Panc1 (cell line): ENCODE measurements around the gene TCF15.

ENCODE experiments used
- TCF7L2 ChIP-seq: IDR thresholded peaks from 2 replicates; pipeline ENCODE4 v1.6.1; 2011; ENCODE audit warnings: mild to moderate bottlenecking, low read depth, low read length, inconsistent platforms
- TF ChIP-seq, protein P1 (sequence below): fragments of 450-650 bp; IDR thresholded peaks from 2 replicates; pipeline ENCODE4 v1.5.1; 2017; ENCODE audit warnings: mild to moderate bottlenecking

DNA sequence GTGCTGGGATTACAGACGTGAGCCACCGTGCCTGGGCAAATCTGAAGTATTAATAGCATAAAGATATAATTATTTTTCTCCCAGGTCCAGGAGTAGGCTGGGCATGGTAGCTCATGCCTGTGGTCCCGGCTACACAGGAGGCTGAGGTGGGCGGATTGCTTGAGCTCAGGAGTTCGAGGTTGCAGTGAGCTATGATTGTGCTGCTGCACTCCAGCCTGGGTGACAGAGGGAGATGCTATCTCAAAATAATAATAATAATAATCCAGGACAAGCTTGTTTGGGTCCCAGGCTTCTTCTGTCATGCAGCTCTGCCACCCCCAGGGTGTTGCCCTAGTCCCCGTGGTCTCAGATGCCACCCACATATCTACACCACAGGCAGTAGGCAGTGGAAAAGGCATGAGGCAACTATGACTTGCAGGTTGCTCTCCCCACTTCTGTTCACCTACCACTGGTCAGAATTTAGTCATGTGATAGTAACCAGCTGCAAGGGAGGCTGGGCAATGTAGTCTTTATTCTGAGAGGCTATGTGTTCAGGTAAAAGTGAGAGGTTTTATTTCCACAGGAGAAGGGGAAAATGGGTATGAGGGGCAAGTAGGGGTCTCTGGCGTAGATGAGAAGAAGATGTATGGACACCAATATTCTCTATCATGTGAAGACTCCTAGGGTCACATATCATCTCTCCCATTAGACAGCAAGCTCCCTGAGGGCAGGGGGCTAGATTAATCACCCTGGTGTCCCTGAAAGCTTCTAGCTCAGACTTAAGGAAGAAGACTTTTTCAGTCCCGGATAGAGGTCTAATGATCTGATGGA lies 25.7 kb downstream of the TCF15 start:
- TF ChIP-seq, protein P1, sequence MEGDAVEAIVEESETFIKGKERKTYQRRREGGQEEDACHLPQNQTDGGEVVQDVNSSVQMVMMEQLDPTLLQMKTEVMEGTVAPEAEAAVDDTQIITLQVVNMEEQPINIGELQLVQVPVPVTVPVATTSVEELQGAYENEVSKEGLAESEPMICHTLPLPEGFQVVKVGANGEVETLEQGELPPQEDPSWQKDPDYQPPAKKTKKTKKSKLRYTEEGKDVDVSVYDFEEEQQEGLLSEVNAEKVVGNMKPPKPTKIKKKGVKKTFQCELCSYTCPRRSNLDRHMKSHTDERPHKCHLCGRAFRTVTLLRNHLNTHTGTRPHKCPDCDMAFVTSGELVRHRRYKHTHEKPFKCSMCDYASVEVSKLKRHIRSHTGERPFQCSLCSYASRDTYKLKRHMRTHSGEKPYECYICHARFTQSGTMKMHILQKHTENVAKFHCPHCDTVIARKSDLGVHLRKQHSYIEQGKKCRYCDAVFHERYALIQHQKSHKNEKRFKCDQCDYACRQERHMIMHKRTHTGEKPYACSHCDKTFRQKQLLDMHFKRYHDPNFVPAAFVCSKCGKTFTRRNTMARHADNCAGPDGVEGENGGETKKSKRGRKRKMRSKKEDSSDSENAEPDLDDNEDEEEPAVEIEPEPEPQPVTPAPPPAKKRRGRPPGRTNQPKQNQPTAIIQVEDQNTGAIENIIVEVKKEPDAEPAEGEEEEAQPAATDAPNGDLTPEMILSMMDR: no peak
- TF ChIP-seq TCF7L2: no peak
